Right lobe of liver (tissue), 6 donors: Measurements from ENCODE around the gene BMPER. TPM values are rescaled to one million over a fixed set of nuclear protein-coding genes. Genes with fewer than 3 reads are reported as not detected.

Experiments used
- ATAC-seq, 4 donors: fragments of 200-7000 bp; cut with Tn5 transposase; one replicate each; pipeline ENCODE4 v1.9.1; 2020; ENCODE audit warnings: mild to moderate bottlenecking in 4 of 4, moderate library complexity in 4 of 4
- DNase-seq, 3 donors: peaks; one replicate each; pipeline ENCODE4 v3.0.0-alpha.2; 2020
- H3K27ac ChIP-seq, 3 donors: fragments of 200-600 bp; one replicate each; pipeline ENCODE4 v1.8.0; 2022
- H3K27me3 ChIP-seq, 2 donors: fragments of 200-600 bp; one replicate each; pipeline ENCODE4 v1.8.0; 2022
- H3K36me3 ChIP-seq, 4 donors: fragments of 200-600 bp; sonication (generic) in 1 of 4; one replicate each; pipeline versions ENCODE4 v1.5.1 to v1.8.0; 2017 to 2022; ENCODE audit warnings: control low read depth in 1 of 4
- H3K4me1 ChIP-seq, 4 donors: fragments of 200-600 bp; sonication (generic) in 1 of 4; one replicate each; pipeline versions ENCODE4 v1.5.1 to v1.8.0; 2017 to 2022; ENCODE audit warnings: control low read depth in 1 of 4
- H3K4me3 ChIP-seq, 3 donors: fragments of 200-600 bp; one replicate each; pipeline ENCODE4 v1.8.0; 2022
- H3K9me3 ChIP-seq, 4 donors: fragments of 200-600 bp; sonication (generic) in 1 of 4; one replicate each; pipeline versions ENCODE4 v1.5.1 to v1.8.0; 2017 to 2022; ENCODE audit warnings: control low read depth in 1 of 4
- CTCF ChIP-seq, 4 donors: fragments of 200-600 bp in 3 of 4; fragments of 450-650 bp in 1 of 4; IDR thresholded peaks; one replicate each; pipeline versions ENCODE4 v1.5.1 to v1.8.0; 2016 to 2022; ENCODE audit warnings: antibody characterized with exemption in 4 of 4, mild to moderate bottlenecking in 2 of 4
- POLR2A ChIP-seq: fragments of 450-650 bp; IDR thresholded peaks from one replicate; pipeline ENCODE4 v1.6.1; 2017; ENCODE audit warnings: antibody characterized with exemption, mild to moderate bottlenecking
- WGBS: methylation state at CpG from one replicate; pipeline ENCODE4 v1.1.6; 2018; ENCODE audit warnings: low coverage, low lambda C conversion rate; ENCODE audit not compliant: insufficient coverage; ENCODE audit errors: missing lambda C conversion rate; 5-methylcytosine and 5-hydroxymethylcytosine counted together
- intact Hi-C, 2 donors: fragments of 100-400 bp; cut with DNase I; formaldehyde crosslinking; loops; one replicate each; pipeline versions ENCODE4 v1.11.2 to v1.14.1; 2022
- total RNA-seq, 6 experiments: library from RNA; depleted of rRNA in 2 of 6; stranded (reverse); fragments of >200 nt in 2 of 6; fragmentation: NEBNext Ultra II Directional in 3 of 6; extraction: Animal tissue kit (Norgen Biotek cat#: 25700) in 3 of 6; gene quantifications; one replicate each; pipeline versions ENCODE4 v1.1.0 to v1.2.4, GENCODE V29; 2016 to 2023
- donor health status: DM: no; HTN: yes; CAD: no.
- donor health status: DM: no; HTN: no; CAD: no.
- donor health status: DM: no; HTN: no; CAD: no.
- donor health status: DM: no; HTN: yes; CAD: no.
- donor health status: DM: no; HTN: yes; CAD: no.

Gene BMPER
- total RNA-seq, 6 experiments from 2014 or later = 5.8 to 17.1 (median 10.4) TPM

- WGBS = 51% methylated on average over 5 of the region's 7 CpGs
- no peaks in the 10 kb centered on the region for H3K27me3 ChIP-seq
- no peaks in the 10 kb centered on the region for H3K36me3 ChIP-seq
- no peak overlapping the region for H3K4me3 ChIP-seq
- no peaks in the 10 kb centered on the region for H3K4me1 ChIP-seq
- ATAC-seq (no peak), DNase-seq (no peak)
- TF ChIP-seq POLR2A (no peak), CTCF (IDR thresholded peaks at IDR 0.05) (no peak)
- H3K9me3 ChIP-seq = no peaks in the 10 kb centered on the region
- no peak overlapping the region for H3K27ac ChIP-seq
- intact Hi-C loops = no loop called here
These were observed 161.9 kb downstream of the BMPER start for GRCh38 chr7:34067005-34067778.

- WGBS = 47% methylated on average over 2 of the region's 2 CpGs
- no peak overlapping the region for H3K4me3 ChIP-seq
- no peaks in the 10 kb centered on the region for H3K27me3 ChIP-seq
- no peak for ATAC-seq
- H3K4me1 ChIP-seq = no peaks in the 10 kb centered on the region
- no peaks in the 10 kb centered on the region for H3K36me3 ChIP-seq
- H3K27ac ChIP-seq = no peak overlapping the region
- H3K9me3 ChIP-seq = no peaks in the 10 kb centered on the region
- no peak for DNase-seq
- no peak for TF ChIP-seq CTCF (IDR thresholded peaks at IDR 0.05)
- TF ChIP-seq POLR2A = no peak
- intact Hi-C loops = no loop called here
These were observed 164.3 kb downstream of the BMPER start for GRCh38 chr7:34069676-34070075.

GRCh38 chr7:34070511-34071323 lies 165.4 kb downstream of the BMPER start:
- Histone ChIP-seq H3K9me3 (no peaks in the 10 kb centered on the region), H3K4me3 (no peak overlapping the region), H3K27me3 (no peaks in the 10 kb centered on the region), H3K36me3 (no peaks in the 10 kb centered on the region), H3K4me1 (no peaks in the 10 kb centered on the region), H3K27ac (no peak overlapping the region)
- intact Hi-C loops = no loop called here
- 60% methylated on average over 5 of the region's 5 CpGs for WGBS
- ATAC-seq (peak in 2 of 4 donors; percentile 17 to 19), DNase-seq (no peak)
- TF ChIP-seq CTCF (IDR thresholded peaks at IDR 0.05) = no peak
- no peak for TF ChIP-seq POLR2A

- H3K4me1 ChIP-seq = no peaks in the 10 kb centered on the region
- no peaks in the 10 kb centered on the region for H3K36me3 ChIP-seq
- intact Hi-C loops = no loop called here
- no peak for DNase-seq
- no peaks in the 10 kb centered on the region for H3K9me3 ChIP-seq
- H3K27ac ChIP-seq = no peak overlapping the region
- WGBS = 40% methylated on average over 2 of the region's 2 CpGs
- no peaks in the 10 kb centered on the region for H3K27me3 ChIP-seq
- no peak overlapping the region for H3K4me3 ChIP-seq
- no peak for TF ChIP-seq POLR2A
- no peak for TF ChIP-seq CTCF (IDR thresholded peaks at IDR 0.05)
- peak in 1 of 4 donors; percentile 28 for ATAC-seq
These were observed 168.3 kb downstream of the BMPER start for GRCh38 chr7:34073676-34074075.
